ACC112 (cell line): ENCODE measurements around the gene MYCBP2.
"Not testable (repeated sequence)": the region's sequence is repeated elsewhere in the genome, so short reads cannot be mapped to it uniquely, and the experiment has no call there.

ENCODE experiments used
- H2AFZ ChIP-seq: fragments of 200-600 bp; sonication (generic); one replicate; pipeline ENCODE4 v1.6.0; 2017; ENCODE audit warnings: antibody characterized with exemption, low read length; ENCODE audit not compliant: unreplicated experiment
- H3K27ac ChIP-seq: fragments of 200-600 bp; sonication (generic); 2 replicates; pipeline ENCODE4 v1.5.1; 2014; ENCODE audit warnings: low read depth, mild to moderate bottlenecking, antibody characterized with exemption, low read length, moderate library complexity
- H3K27me3 ChIP-seq: fragments of 200-600 bp; sonication (generic); 2 replicates; pipeline ENCODE4 v1.6.1; 2014; ENCODE audit warnings: mild to moderate bottlenecking, antibody characterized with exemption, low read length, moderate library complexity, mixed read lengths; ENCODE audit not compliant: insufficient read depth
- H3K36me3 ChIP-seq: fragments of 200-600 bp; sonication (generic); 2 replicates; pipeline ENCODE4 v1.6.1; 2016; ENCODE audit warnings: mild to moderate bottlenecking, antibody characterized with exemption, low read length, moderate library complexity, mixed read lengths; ENCODE audit not compliant: insufficient read depth
- H3K4me1 ChIP-seq: fragments of 200-600 bp; sonication (generic); one replicate; pipeline ENCODE4 v1.6.1; 2016; ENCODE audit warnings: low read length, mixed read lengths; ENCODE audit not compliant: insufficient read depth, unreplicated experiment, control insufficient read depth
- H3K4me3 ChIP-seq: fragments of 200-600 bp; sonication (generic); 2 replicates; pipeline ENCODE4 v1.5.1; 2014; ENCODE audit warnings: mild to moderate bottlenecking, low read depth, low read length
- H3K79me2 ChIP-seq: fragments of 200-600 bp; sonication (generic); one replicate; pipeline ENCODE4 v1.6.0; 2016; ENCODE audit warnings: low read length; ENCODE audit not compliant: control insufficient read depth, unreplicated experiment, insufficient read depth

MYCBP2 gene

DNA sequence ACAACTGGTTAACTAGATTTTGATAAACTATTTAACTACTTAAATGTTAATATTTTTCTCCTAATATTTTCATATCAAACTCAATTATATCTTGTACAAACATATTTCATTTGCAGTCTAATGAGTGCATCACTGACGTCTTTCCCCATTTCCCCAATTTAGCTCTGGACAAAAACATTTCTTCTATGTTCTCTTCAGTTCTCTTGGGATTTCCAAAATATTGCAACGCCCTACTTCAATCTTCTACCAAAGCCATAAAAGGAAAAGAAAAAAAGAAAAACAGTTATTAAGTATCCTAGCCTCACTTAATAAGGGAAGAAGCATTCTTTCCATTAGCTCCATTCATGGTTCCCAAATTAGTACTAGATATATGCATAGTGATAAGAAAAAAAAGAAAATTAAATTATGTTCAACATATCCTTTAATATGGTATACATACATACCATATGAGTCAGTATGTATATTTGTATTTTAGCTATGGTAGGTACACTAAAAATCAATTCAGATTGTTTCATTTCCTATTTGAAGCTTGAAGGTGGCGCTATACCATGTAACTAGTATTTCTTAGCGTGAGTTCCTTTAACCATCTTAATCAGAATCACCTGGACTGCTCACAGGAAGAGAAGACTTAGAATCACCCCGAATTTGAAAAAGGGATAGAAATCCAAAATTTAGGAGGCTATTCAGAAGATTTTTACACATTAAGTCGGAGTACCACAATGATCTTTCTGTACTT, 309.8 kb downstream of the MYCBP2 start:
- peaks cover 48% of the 10 kb centered on the region for H3K36me3 ChIP-seq
- H3K4me1 ChIP-seq: peaks cover 11% of the 10 kb centered on the region
- no peak overlapping the region for H3K4me3 ChIP-seq
- peaks cover 59% of the 10 kb centered on the region for H3K79me2 ChIP-seq
- no peaks in the 10 kb centered on the region for H3K27me3 ChIP-seq
- H2AFZ ChIP-seq: no peak overlapping the region
- H3K27ac ChIP-seq: no peak overlapping the region

DNA sequence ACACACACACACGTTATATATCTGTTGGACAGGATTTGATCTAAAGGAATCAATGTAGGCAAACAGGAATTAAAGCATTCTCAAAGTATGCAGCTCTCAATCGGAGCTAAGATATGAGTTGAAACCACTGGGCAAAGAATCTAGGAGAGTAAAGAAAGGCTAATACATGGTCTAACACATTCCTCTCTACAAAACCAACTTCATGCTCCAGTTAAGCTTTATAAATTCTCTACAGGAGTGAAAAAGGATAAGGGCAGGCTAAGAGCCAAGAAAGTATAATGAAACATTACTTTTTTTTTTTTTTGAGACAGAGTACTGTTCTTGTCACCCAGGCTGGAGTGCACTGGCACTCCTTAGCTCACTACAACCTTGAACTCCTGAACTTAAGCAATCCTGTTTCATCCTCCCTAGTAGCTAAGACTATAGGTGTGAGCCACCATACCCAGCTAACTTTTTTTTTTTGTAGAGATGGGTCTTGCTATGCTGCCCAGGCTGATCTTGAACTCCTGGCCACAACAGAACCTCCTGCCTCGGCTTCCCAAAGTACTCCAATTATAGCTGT, 310.6 kb downstream of the MYCBP2 start:
- H3K27me3 ChIP-seq: no peaks in the 10 kb centered on the region
- H3K4me1 ChIP-seq: peaks cover 7% of the 10 kb centered on the region
- no peak overlapping the region for H3K27ac ChIP-seq
- H3K4me3 ChIP-seq: no peak overlapping the region
- H2AFZ ChIP-seq: no peak overlapping the region
- H3K79me2 ChIP-seq: peaks cover 57% of the 10 kb centered on the region
- H3K36me3 ChIP-seq: peaks cover 48% of the 10 kb centered on the region

DNA sequence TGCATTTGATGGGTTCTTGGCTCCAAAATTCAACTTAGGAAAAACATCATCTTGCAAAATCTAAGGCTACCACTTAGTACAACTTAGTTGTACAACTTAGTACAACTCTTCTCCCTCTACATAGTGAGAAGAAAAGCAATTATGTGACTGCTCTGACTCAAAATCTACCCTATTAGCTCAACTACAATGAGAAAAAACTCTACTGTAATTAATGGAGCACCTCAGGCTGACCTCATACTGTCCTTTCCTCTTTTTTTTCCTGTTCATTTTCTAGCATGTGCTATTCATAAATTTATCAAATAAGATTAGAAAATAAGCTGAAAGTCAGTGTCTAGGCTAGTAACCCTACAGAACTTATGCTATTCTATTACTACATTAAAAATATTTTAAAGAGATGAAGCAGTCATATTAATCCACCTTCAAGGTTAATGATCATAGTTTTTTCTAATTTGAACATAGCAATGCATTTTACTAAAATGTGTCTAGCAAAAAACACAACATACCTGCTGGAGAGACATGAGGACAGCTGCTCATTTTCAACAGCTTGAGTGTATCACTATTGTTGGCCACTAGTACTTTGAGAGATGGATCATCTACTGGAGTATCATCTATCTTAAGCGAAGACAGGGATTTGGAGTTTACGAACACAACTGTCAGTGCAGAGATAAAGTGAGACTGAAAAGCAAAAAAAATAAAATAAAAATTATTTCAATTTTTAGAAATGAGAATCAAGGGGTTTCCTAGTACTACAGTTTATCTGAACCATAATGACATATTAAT, 311.8 kb downstream of the MYCBP2 start:
- H3K27me3 ChIP-seq: no peaks in the 10 kb centered on the region
- H3K36me3 ChIP-seq: peaks cover 54% of the 10 kb centered on the region
- H3K4me3 ChIP-seq: no peak overlapping the region
- peaks cover 54% of the 10 kb centered on the region for H3K79me2 ChIP-seq
- H2AFZ ChIP-seq: no peak overlapping the region
- peaks cover 2% of the 10 kb centered on the region for H3K4me1 ChIP-seq
- no peak overlapping the region for H3K27ac ChIP-seq

DNA sequence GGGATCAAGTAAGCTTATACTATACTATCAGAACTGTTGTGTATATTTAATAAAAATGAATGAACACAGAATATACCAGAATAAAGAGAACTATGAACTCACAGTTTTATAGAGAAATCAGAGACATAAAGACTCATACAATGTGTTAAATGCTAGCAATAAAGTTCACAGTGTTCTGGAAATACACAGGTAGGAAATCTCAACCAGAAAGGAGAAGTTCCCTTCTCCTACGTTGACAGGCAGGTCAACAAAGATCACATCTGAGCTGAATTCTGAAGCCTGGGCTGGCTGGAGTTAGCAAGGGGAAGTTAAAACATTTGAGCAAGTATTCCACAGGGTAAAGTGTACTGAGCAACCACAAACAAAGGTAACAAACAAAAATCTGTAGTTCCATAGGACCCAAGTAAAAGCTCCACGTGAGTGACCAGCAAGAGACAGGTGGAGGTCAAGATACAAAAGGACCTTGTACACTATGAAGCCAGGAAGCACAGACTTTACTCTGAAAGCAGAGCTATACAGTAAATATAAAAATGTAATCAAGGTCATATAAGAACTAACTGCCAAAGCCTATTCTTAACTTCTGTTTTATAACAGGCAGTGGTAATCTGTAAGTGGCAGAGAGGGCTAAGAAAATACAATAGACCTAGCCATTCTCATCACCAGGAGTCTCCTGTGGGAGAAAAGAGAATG, 312.9 kb downstream of the MYCBP2 start:
- no peak overlapping the region for H2AFZ ChIP-seq
- H3K79me2 ChIP-seq: peaks cover 47% of the 10 kb centered on the region
- no peaks in the 10 kb centered on the region for H3K4me1 ChIP-seq
- no peaks in the 10 kb centered on the region for H3K27me3 ChIP-seq
- H3K4me3 ChIP-seq: no peak overlapping the region
- H3K27ac ChIP-seq: no peak overlapping the region
- H3K36me3 ChIP-seq: peaks cover 54% of the 10 kb centered on the region

DNA sequence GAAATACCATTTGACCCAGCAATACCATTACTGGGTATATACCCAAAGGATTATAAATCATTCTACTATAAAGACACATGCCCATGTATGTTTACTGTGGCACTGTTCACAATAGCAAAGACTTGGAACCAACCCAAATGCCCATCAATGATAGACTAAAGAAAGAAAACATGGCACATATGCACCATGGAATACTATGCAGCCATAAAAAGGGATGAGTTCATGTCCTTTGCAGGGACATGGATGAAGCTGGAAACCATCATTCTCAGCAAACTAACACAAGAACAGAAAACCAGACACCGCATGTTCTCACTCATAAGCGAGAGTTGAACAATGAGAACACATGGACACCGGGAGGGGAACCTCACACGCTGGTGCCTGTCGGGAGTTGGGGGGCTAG, 317.2 kb downstream of the MYCBP2 start:
- H3K4me1 ChIP-seq, H3K4me3 ChIP-seq, H2AFZ ChIP-seq, H3K27ac ChIP-seq, H3K27me3 ChIP-seq: not testable (repeated sequence)
- H3K36me3 ChIP-seq: peaks cover 29% of the 10 kb centered on the region
- peaks cover 46% of the 10 kb centered on the region for H3K79me2 ChIP-seq

DNA sequence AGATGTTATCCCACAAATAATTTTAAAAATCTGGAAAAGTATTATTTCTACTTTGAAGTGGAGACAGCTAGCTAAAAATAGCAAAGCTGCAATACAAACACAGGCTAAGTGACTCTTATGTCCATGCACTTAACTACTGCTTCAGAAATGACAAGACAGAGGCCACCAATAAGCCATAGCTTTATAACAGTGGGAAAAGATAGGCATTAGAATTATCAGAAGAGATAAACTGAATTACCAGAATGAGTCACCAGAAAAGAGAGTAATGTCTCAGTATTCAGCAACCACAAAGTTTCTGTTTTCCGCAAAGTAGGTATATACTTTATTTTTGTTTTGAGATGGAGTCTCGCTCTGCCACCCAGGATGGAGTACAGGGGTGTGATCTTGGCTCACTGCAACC, 317.9 kb downstream of the MYCBP2 start:
- no peak overlapping the region for H3K27ac ChIP-seq
- H3K79me2 ChIP-seq: peaks cover 39% of the 10 kb centered on the region
- H2AFZ ChIP-seq: no peak overlapping the region
- no peak overlapping the region for H3K4me3 ChIP-seq
- no peaks in the 10 kb centered on the region for H3K4me1 ChIP-seq
- H3K36me3 ChIP-seq: peaks cover 22% of the 10 kb centered on the region
- no peaks in the 10 kb centered on the region for H3K27me3 ChIP-seq

DNA sequence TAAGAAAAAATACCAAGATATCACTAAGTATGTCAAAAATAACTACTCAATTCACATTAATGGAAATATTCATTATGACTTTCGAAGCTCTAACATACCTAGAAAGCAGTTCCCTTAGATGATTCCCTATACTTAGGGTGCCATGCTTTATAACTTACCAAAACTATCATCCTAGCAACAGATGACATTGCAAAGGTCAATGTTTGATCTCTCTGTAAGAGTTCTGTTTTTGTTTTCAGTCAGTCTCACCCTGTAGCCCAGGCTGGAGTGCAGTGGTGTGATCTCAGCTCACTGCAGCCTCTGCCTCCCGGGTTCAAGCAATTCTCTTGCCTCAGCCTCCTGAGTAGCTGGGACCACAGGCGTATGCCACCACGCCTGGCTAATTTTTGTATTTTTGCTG, 318.6 kb downstream of the MYCBP2 start:
- not testable (repeated sequence) for H3K4me3 ChIP-seq, H3K27ac ChIP-seq, H3K4me1 ChIP-seq, H2AFZ ChIP-seq, H3K27me3 ChIP-seq
- Histone ChIP-seq H3K79me2 (peaks cover 33% of the 10 kb centered on the region), H3K36me3 (peaks cover 17% of the 10 kb centered on the region)

DNA sequence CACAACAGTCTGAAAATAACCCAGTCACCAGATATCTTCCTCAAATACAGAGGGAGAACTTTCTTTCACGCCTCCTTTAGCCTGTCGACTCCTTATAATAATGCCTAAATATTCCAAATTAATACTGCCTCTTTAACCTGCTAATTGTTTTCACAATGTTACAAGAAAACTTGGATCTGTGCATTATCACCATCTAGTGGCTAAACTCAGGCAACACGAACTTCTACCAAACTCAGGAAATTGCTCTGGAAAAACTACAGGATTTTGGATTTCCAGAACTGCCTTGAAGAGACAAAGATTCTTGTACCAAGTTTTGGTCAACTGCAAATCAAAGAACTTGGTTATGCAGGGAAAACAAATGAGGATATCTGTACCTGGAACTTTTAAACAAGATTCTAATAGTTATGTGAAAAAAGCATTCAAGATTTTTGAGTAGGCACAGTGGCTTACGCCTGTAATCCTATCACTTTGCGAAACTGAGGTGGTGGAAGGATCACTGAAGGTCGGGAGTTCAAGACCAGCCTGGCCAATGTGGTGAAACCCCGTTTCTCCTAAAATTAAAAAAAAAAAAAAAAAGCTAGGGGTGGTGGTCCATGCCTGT, 324.2 kb downstream of the MYCBP2 start:
- H3K4me1 ChIP-seq: no peaks in the 10 kb centered on the region
- H3K4me3 ChIP-seq: no peak overlapping the region
- H3K27ac ChIP-seq: no peak overlapping the region
- H3K79me2 ChIP-seq: peaks cover 8% of the 10 kb centered on the region
- no peak overlapping the region for H2AFZ ChIP-seq
- H3K27me3 ChIP-seq: no peaks in the 10 kb centered on the region
- peaks cover 15% of the 10 kb centered on the region; the same call in 1 of the 2 replicates for H3K36me3 ChIP-seq

DNA sequence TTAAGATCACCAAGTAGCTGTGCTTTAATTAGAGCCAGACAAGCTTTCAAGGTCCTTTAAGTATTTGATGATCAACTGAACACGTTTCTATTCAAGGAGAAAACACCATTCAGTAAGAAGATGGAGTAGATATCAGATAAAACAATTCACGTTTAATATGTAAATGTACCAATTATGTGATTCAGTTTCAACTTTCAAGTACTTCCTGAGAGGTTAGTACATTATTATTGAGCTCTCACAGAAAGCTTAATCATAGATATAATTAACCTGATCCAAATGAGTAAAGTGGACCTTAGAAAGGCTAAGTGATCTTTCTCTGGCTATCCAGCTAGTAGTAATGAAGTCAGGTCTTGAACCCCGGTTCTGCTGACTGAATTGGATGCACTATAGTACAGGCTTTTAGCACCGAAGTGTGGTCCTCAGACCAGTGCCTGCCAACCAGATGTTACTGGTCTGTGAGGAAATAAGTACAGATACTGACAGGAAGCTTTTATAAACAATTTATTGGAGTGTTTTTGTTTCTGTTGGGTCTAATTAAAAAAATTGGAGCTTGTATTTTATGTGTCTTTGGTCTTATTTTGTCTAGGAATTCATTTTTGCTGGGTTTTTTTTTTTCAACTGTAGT, 324.8 kb downstream of the MYCBP2 start:
- Histone ChIP-seq H3K27ac (no peak overlapping the region), H3K79me2 (peaks cover 4% of the 10 kb centered on the region), H3K36me3 (peaks cover 15% of the 10 kb centered on the region; the same call in 1 of the 2 replicates), H3K27me3 (no peaks in the 10 kb centered on the region), H2AFZ (no peak overlapping the region), H3K4me3 (no peak overlapping the region), H3K4me1 (no peaks in the 10 kb centered on the region)

DNA sequence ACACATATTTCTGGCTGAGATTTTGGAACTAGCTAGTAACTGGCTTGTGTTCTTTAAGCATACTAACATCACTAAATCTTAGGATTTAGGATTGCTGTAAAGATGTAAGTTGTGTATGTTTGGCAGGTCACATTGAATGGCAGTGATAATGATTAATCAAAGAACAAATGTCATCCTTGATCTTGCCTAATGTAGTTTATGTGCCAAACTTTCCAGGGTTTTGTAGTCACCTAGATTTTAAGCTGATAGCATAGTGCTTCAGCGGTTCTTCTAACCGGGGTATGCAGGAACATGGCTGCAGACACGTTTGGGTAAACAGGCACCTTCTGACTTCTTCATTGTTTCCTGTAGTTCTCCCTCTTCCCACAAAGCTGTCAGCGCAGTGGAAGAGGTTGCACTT, 325.4 kb downstream of the MYCBP2 start:
- Histone ChIP-seq H3K36me3 (peaks cover 15% of the 10 kb centered on the region; the same call in 1 of the 2 replicates), H3K4me1 (no peaks in the 10 kb centered on the region), H3K27ac (no peak overlapping the region), H3K4me3 (no peak overlapping the region), H3K27me3 (no peaks in the 10 kb centered on the region), H3K79me2 (peaks cover 3% of the 10 kb centered on the region), H2AFZ (no peak overlapping the region)
